Epithelial cell of esophagus (primary cell): ENCODE results near the gene METTL13.
A peak's percentile ranks its signal among the peaks of the same experiment; 100 is the strongest.

Source experiments
- DNase-seq: peaks from one replicate; pipeline ENCODE4 v3.0.0; 2010; ENCODE audit warnings: low read depth
- H3K4me3 ChIP-seq: 2 replicates; pipeline ENCODE4 v1.5.1; 2011; ENCODE audit warnings: mild to moderate bottlenecking, low read length, control low read depth
- TF ChIP-seq, protein P1 (sequence below): IDR thresholded peaks from 2 replicates; pipeline ENCODE4 v1.5.1; 2011; ENCODE audit warnings: low read depth, mild to moderate bottlenecking, low read length, control low read depth, inconsistent platforms; ENCODE audit not compliant: insufficient read depth; ENCODE audit errors: missing control alignments

Gene METTL13

DNA sequence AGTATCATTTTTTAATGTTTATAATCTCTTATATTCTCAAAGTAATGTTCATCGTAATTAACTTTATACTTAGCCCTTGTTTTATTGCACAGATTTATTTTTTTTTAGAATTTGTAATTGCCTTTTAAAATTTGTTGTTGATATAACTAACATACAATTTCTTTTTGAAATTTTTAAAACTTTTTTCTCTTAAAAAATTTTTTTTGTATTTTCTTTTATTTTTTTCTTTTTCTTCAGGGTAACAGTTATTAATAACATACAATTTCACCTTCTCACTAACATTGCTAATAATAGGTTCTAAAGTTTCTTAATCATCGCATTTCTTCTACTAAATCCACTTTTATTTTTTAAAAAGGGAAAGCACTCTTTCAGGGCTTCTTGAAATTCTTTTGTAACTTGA is 28.3 kb upstream of the METTL13 start:
- no peak overlapping the region for H3K4me3 ChIP-seq
- no peak for DNase-seq
- TF ChIP-seq, protein P1, sequence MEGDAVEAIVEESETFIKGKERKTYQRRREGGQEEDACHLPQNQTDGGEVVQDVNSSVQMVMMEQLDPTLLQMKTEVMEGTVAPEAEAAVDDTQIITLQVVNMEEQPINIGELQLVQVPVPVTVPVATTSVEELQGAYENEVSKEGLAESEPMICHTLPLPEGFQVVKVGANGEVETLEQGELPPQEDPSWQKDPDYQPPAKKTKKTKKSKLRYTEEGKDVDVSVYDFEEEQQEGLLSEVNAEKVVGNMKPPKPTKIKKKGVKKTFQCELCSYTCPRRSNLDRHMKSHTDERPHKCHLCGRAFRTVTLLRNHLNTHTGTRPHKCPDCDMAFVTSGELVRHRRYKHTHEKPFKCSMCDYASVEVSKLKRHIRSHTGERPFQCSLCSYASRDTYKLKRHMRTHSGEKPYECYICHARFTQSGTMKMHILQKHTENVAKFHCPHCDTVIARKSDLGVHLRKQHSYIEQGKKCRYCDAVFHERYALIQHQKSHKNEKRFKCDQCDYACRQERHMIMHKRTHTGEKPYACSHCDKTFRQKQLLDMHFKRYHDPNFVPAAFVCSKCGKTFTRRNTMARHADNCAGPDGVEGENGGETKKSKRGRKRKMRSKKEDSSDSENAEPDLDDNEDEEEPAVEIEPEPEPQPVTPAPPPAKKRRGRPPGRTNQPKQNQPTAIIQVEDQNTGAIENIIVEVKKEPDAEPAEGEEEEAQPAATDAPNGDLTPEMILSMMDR, result no peak

DNA sequence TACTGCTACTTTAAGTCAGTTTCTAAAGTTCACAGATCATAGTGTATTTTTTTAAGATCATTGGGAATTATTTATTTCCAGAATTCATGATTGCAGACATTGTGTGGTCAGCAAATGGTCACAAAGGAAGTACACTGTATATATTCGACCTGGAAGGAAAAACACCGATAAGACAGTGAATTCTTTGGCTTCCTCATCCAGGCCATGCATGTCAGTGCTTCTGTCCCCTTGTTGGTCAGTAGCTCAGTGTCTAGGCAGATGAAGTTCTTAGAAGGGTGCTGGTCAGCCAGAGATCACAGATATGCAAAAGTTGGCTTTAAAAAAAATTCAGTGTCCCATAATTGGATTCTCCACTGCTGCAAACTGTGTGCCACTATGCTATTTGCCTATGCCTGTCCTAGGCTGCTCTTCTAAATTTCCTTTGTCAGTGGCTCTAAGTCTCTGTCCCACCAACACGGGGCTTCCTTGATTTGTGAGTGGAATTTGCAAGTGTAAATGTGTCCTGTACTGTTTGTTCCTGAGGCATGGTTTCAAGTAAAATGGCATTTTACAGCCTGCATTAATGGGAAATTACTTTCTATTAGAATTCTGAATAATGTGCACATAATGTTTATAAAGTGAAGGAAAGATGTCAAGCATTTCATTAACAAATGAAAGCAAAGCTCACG is 27.6 kb upstream of the METTL13 start:
- no peak for DNase-seq
- TF ChIP-seq, protein P1, result no peak
- H3K4me3 ChIP-seq, result no peak overlapping the region

DNA sequence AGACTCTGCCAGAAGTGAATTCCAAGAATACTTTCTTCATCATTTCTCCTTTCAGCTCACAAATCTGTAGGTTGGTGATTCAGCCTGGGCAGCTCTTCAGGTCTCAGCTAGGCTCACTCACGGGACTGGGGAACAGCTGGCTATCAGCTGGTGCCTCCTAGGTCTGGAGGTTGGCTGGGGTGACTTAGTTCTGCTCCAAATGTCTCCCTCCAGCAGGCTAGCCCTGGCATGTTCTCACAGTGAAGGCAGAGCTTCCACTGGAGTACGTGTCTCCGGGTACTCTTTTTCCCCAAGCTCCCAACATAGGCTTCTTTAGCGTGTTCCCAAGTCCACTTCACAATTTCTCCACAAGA is 27.1 kb upstream of the METTL13 start:
- DNase-seq, result peak; percentile 74
- no peak overlapping the region for H3K4me3 ChIP-seq

DNA sequence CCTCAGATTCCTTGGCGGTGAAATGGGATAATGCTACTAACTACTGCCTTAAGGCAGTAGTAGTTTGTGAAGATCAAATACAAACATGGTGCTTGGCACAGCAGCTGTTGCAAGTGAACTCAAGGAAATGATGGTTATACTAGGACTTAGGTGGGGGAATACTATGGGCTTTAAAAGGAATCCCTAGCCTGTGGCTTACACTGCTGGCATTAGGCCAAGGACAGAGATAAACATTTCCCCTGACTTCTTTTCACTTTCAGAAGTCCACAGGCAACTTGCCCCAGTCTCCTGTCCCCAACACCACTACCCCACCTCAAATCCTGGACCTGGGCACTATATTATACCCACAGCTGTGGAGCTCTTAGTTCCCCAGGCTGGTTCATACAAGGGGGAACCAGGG is 26.5 kb upstream of the METTL13 start:
- no peak overlapping the region for H3K4me3 ChIP-seq
- TF ChIP-seq, protein P1, result no peak
- no peak for DNase-seq

More for the DNA sequence above, 27.1 kb upstream of the METTL13 start:
- TF ChIP-seq, protein P1, result no peak

DNA sequence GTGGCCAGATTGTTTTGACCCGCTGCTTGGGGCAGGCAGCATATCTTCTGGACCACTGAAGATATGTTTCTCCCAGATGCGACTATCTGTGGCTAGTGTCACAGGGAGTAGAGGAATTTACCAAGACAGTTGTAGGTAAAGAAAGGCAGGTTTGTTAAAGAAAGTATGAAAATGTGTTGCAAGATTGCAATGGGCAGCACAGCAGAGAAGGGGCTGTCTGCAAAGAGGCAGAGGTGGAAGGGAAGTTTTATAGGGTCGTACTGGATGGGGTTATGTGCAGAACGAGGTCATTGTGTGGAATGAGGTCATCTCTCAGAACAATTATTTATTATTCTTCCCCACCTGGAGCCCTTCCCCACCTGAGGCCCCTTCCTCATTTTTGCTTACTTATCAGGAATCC is 24.6 kb upstream of the METTL13 start:
- H3K4me3 ChIP-seq, result no peak overlapping the region
- DNase-seq, result no peak
- TF ChIP-seq, protein P1, result no peak

DNA sequence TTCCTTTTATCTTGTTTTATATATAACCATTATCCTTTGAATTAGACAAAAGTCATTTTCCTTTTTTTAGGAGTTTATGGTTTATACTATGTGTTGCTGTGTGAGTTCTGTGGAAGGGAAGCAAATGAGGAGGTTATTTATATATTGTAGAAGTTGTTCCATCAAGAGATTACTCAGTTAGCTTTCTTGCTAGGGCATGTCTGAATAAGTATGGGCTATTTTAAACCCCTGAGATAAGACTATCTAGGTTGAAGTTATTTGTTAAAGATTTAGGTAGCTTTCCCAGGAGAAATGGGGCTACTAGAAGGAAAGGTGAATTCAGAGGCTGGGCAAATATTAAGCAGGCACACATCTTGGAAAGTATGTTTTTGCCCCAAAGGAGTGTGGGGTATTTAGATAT is 23.4 kb upstream of the METTL13 start:
- DNase-seq, result peak; percentile 42
- TF ChIP-seq, protein P1, result no peak
- H3K4me3 ChIP-seq, result no peak overlapping the region

DNA sequence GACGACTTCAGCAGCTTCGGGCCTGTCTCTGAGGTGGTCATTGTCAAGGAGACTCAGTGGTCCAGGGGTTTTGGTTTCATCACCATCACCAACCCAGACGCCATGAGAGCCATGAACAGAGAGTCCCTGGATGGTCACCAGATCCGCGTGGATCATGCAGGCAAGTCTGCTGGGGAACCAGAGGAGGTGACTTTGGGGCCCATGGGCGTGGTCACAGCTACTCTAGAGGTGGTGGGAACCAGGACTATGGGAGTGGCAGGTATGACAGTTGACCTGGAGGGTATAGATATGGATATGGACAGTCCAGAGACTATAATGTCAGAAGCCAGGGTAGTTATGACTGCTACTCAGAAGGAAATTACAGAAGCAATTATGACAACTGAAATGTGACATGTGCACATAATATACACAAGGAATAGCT is 19.3 kb upstream of the METTL13 start:
- no peak for DNase-seq
- H3K4me3 ChIP-seq, result no peak overlapping the region
- TF ChIP-seq, protein P1, result no peak
